ENCODE measurements around the gene TNFRSF21. TPM values are rescaled to one million over a fixed set of nuclear protein-coding genes. Genes with fewer than 3 reads are reported as not detected.
"Not testable (repeated sequence)": the region's sequence is repeated elsewhere in the genome, so short reads cannot be mapped to it uniquely, and the experiment has no call there.

TNFRSF21 gene
- total and polyA plus RNA-seq, 2 of the 8 experiments (the other 6 are each of a cell fraction or from before 2014, with no cell fraction given) = 16.4 to 52.7 TPM

DNA sequence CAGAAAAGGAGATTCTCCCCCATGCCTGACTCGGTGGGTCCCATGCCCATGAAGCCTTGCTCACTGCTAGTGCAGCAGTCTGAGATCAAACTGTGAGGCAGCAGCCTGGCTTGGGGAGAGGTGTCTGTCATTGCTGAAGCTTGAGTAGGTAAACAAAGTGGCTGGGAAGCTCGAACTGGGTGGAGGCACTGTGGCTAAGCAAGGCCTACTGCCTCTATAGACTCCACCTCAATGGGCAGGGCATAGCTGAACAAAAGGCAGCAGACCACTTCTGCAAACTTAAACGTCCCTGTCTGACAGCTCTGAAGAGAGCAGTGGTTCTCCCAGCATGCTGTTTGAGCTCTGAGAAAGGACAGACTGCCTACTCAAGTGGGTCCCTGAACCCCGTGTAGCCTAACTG is 18.4 kb upstream of the TNFRSF21 start:
- CTCF ChIA-PET (ENCODE audit: partially characterized antibody) = interaction anchor here (0.9 kb wide), 1 partner anchor 39 kb away, joined by 3 read pairs; no protein-coding TSS in a partner anchor
- H3K23me2 ChIP-seq (ENCODE audit: low read depth, low read length); H3K23ac ChIP-seq (ENCODE audit: insufficient read length); H2AFZ ChIP-seq (ENCODE audit: low read length); H3K27me3 ChIP-seq (replicated peaks in 1 of 4; ENCODE audit: control insufficient read depth in 3 of 4, extremely low read depth in 1 of 4, insufficient read depth in 3 of 4, low read length in 3 of 4); H2BK12ac ChIP-seq (ENCODE audit: low read depth, low read length); FAIRE-seq; H3K4ac ChIP-seq (replicated peaks; ENCODE audit: insufficient read length, low read depth, low read length); H3K9me3 ChIP-seq (ENCODE audit: insufficient read depth in 2 of 2, low read depth in 1 of 2, low read length in 1 of 2); H4K91ac ChIP-seq (replicated peaks; ENCODE audit: insufficient read length, low read length); H2BK5ac ChIP-seq (ENCODE audit: low read depth, low read length); H3K36me3 ChIP-seq (ENCODE audit: control insufficient read depth in 2 of 4, insufficient read depth in 4 of 4, low read length in 3 of 4); H3K56ac ChIP-seq (replicated peaks; ENCODE audit: insufficient read length, low read depth, low read length); H3K14ac ChIP-seq (ENCODE audit: insufficient read length); H3K79me2 ChIP-seq (ENCODE audit: control insufficient read depth in 1 of 2, insufficient read depth in 2 of 2, low read length in 2 of 2); H3K27ac ChIP-seq (ENCODE audit: low read depth, low read length); H4K5ac ChIP-seq (ENCODE audit: insufficient read length, low read depth, low read length); H4K20me1 ChIP-seq (replicated peaks in 1 of 2; ENCODE audit: control insufficient read depth in 1 of 2, insufficient read depth in 2 of 2, low read length in 2 of 2); H2BK120ac ChIP-seq (replicated peaks; ENCODE audit: low read depth, low read length); H3K4me1 ChIP-seq (replicated peaks in 1 of 4; ENCODE audit: control insufficient read depth in 3 of 4, insufficient read depth in 4 of 4, low read length in 3 of 4); H2BK20ac ChIP-seq (ENCODE audit: low read length); H3K18ac ChIP-seq (ENCODE audit: extremely low read depth, low read length); H3K9ac ChIP-seq (replicated peaks in 1 of 4; ENCODE audit: extremely low read depth in 1 of 4, low read depth in 3 of 4, low read length in 3 of 4); H2AK5ac ChIP-seq (ENCODE audit: low read depth, low read length); H3K79me1 ChIP-seq (ENCODE audit: low read depth, low read length); H3K4me2 ChIP-seq (ENCODE audit: insufficient read depth in 1 of 2, low read depth in 2 of 2, low read length in 2 of 2); H4K8ac ChIP-seq (ENCODE audit: extremely low read depth, insufficient read depth, low read length); H3K4me3 ChIP-seq (ENCODE audit: extremely low read depth in 1 of 4, insufficient read depth in 2 of 4, low read depth in 3 of 4, low read length in 4 of 4); DNase-seq (ENCODE audit: low read depth in 1 of 2, low spot score in 2 of 2); H2BK15ac ChIP-seq (ENCODE audit: low read length); POLR2A ChIA-PET (ENCODE audit: partially characterized antibody): not testable (repeated sequence)
- 85% methylated on average over 4 of the region's 4 CpGs; no CpG with 5 or more reads in 1 of the 2 experiments for WGBS, 2 experiments (ENCODE audit: extremely low coverage in 1 of 2, insufficient coverage in 1 of 2, insufficient read length in 1 of 2, insufficient replicate concordance in 2 of 2, low coverage in 1 of 2, low lambda C conversion rate in 2 of 2, missing lambda C conversion rate in 1 of 2)
